Gastroesophageal sphincter (tissue), 4 donors: ENCODE results near the gene FHIP2A. TPM values are rescaled to one million over a fixed set of nuclear protein-coding genes. Genes with fewer than 3 reads are reported as not detected.
A peak's percentile ranks its signal among the peaks of the same experiment; 100 is the strongest.
"Not testable (repeated sequence)": the region's sequence is repeated elsewhere in the genome, so short reads cannot be mapped to it uniquely, and the experiment has no call there.

ENCODE experiments used
- ATAC-seq: fragments of 150-250 bp; one replicate; pipeline ENCODE4 v1.9.1; 2016; ENCODE audit warnings: mild to moderate bottlenecking, moderate library complexity
- H3K27ac ChIP-seq, 4 donors: fragments of 200-600 bp; sonication (generic) in 3 of 4; 1 replicate in 3 of 4; 2 replicates in 1 of 4; pipeline ENCODE4 v1.5.1; 2016 to 2019
- H3K27me3 ChIP-seq: fragments of 200-600 bp; sonication (generic); one replicate; pipeline ENCODE4 v1.5.1; 2019
- H3K36me3 ChIP-seq, 2 donors: fragments of 200-600 bp; sonication (generic); one replicate each; pipeline ENCODE4 v1.5.1; 2019; ENCODE audit warnings: control low read depth in 1 of 2
- H3K4me1 ChIP-seq, 3 donors: fragments of 200-600 bp; sonication (generic); 1 replicate in 2 of 3; 2 replicates in 1 of 3; pipeline ENCODE4 v1.5.1; 2016 to 2019; ENCODE audit warnings: control low read depth in 2 of 3
- H3K4me3 ChIP-seq, 2 donors: fragments of 200-600 bp; sonication (generic); one replicate each; pipeline ENCODE4 v1.5.1; 2019; ENCODE audit warnings: mild to moderate bottlenecking in 1 of 2, moderate library complexity in 1 of 2
- H3K9me3 ChIP-seq, 3 donors: fragments of 200-600 bp; sonication (generic); one replicate each; pipeline ENCODE4 v1.5.1; 2017 to 2019; ENCODE audit warnings: control low read depth in 2 of 3
- CTCF ChIP-seq, 4 experiments: fragments of 200-600 bp in 2 of 4; fragments of 450-650 bp in 2 of 4; sonication (generic) in 1 of 4; IDR thresholded peaks; one replicate each; pipeline ENCODE4 v1.5.1; 2017 to 2019; ENCODE audit warnings: antibody characterized with exemption in 4 of 4, mild to moderate bottlenecking in 2 of 4, moderate library complexity in 2 of 4
- EP300 ChIP-seq: sonication (generic); formaldehyde crosslinking; IDR thresholded peaks from one replicate; pipeline ENCODE4 v1.6.1; 2017; ENCODE audit warnings: antibody characterized with exemption, mild to moderate bottlenecking
- POLR2A ChIP-seq, 2 donors: fragments of 450-650 bp; IDR thresholded peaks; one replicate each; pipeline ENCODE4 v1.6.1; 2017; ENCODE audit warnings: antibody characterized with exemption in 2 of 2, mild to moderate bottlenecking in 2 of 2, moderate library complexity in 1 of 2
- POLR2AphosphoS5 ChIP-seq: sonication (generic); formaldehyde crosslinking; IDR thresholded peaks from one replicate; pipeline ENCODE4 v1.6.1; 2017; ENCODE audit warnings: antibody characterized with exemption
- WGBS, 2 donors: methylation state at CpG; one replicate each; pipeline ENCODE4 v1.1.5; 2018; ENCODE audit warnings: low coverage in 1 of 2; 5-methylcytosine and 5-hydroxymethylcytosine counted together
- total RNA-seq, 4 donors: library from RNA; depleted of rRNA; stranded (reverse); fragments of >200 nt; gene quantifications; one replicate each; pipeline ENCODE4 v1.1.0, GENCODE V29; 2016

Gene FHIP2A
- total RNA-seq = 10 to 100 TPM; 33.4 to 51.5 (median 35.9) TPM

- Histone ChIP-seq H3K9me3 (no peaks in the 10 kb centered on the region), H3K4me1 (peaks cover 8 to 42% (median 14%) of the 10 kb centered on the region in 3 donors), H3K36me3 (no peaks in the 10 kb centered on the region), H3K4me3 (peak within 1 kb of the TSS; percentile 68 to 96), H3K27me3 (no peaks in the 10 kb centered on the region), H3K27ac (peak within 1 kb of the TSS; percentile 81 to 99 (median 98))
- WGBS, 2 donors = 5 to 6% methylated on average over 7 to 16 of the region's 59 CpGs
- peak; percentile 21 to 77 (median 70) for TF ChIP-seq CTCF (IDR thresholded peaks at IDR 0.05)
- TF ChIP-seq POLR2A (IDR thresholded peaks at IDR 0.05) = peak; percentile 58 to 73
- TF ChIP-seq EP300 = no peak
- ATAC-seq = peak; percentile 95
These were observed at the start of gene FHIP2A for GRCh38 chr10:114821293-114821914. Gene FHIP2A, plus strand, starts transcription at chr10:114821780. Its CDS starts 299 bp downstream, at chr10:114822079.

DNA sequence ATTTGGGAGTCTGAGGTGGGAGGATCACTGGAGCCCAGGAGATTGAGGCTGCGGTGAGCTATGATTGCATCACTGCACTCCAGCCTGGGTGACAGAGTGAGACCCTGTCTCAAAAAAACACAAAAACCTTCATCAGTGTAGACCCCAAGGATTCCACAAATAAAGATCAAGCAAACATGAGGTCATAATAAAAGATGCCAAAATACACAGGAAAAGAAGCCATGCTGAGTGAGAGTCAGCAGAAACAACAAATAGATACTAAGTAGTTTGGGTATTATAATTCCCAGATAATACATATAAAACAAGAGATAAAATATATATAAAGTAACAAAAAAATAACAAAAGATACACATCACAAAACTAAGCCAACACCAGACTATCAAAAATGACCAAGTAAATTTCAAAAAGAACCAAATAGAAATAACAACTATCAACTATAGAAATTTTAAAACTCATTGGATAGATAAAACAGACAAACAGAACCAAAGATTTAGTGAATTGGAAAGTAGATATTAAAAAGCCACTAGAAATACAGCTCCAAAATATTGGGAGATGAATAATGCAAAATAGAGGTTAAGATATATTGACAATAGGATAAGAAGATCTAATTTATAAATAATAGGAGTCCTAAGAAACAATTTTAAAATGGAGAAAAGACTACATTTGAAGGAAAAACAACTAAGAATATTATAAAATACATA, 48.9 kb upstream of the FHIP2A start:
- WGBS, 2 donors = 89% methylated on average over 1 of the region's 1 CpG; no CpG with 5 or more reads in 1 of the 2 donors
- TF ChIP-seq POLR2AphosphoS5 (no peak), CTCF (IDR thresholded peaks at IDR 0.05) (no peak), POLR2A (IDR thresholded peaks at IDR 0.05) (no peak), EP300 (no peak)
- H3K9me3 ChIP-seq = no peaks in the 10 kb centered on the region

GRCh38 chr10:114773197-114773532, 48.4 kb upstream of the FHIP2A start:
- TF ChIP-seq POLR2AphosphoS5 (no peak), EP300 (no peak), CTCF (IDR thresholded peaks at IDR 0.05) (no peak), POLR2A (IDR thresholded peaks at IDR 0.05) (no peak)
- Histone ChIP-seq H3K4me1 (peaks cover 0 to 6% (median 0%) of the 10 kb centered on the region in 3 donors), H3K27ac (no peak overlapping the region), H3K9me3 (no peaks in the 10 kb centered on the region), H3K27me3 (no peaks in the 10 kb centered on the region), H3K4me3 (no peak overlapping the region), H3K36me3 (no peaks in the 10 kb centered on the region)
- no peak for ATAC-seq
- WGBS, 2 donors = 53 to 94% methylated on average over 3 of the region's 3 CpGs

More for the DNA sequence above, 48.9 kb upstream of the FHIP2A start:
- Histone ChIP-seq H3K4me1 (peaks cover 0 to 10% (median 2%) of the 10 kb centered on the region in 3 donors), H3K27me3 (peaks cover 3% of the 10 kb centered on the region), H3K27ac (no peak overlapping the region), H3K4me3 (no peak overlapping the region), H3K36me3 (no peaks in the 10 kb centered on the region)
- no peak for ATAC-seq

DNA sequence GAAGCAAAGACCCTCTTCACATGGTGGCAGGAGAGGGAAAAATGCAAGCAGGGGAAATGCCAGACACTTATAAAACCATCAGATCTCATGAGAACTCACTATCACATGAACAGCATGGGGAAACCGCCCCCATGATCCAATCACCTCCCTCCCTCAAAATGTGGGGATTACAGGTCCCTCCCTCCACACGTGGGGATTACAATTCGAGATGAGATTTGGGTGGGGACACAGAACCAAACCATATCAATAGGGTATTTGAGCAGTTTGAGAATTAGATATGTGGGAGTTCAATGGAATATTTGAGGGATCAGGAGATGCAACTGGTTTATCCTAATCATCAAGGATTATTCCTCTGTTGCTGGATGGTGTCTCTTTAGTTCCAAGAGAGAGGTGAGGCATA, 46.5 kb upstream of the FHIP2A start:
- H3K36me3 ChIP-seq, H3K27me3 ChIP-seq, H3K4me3 ChIP-seq, H3K27ac ChIP-seq, H3K9me3 ChIP-seq, ATAC-seq: not testable (repeated sequence)
- peaks cover 0 to 11% (median 0%) of the 10 kb centered on the region in 3 donors for H3K4me1 ChIP-seq
- 63 to 88% methylated on average over 3 of the region's 3 CpGs for WGBS, 2 donors

DNA sequence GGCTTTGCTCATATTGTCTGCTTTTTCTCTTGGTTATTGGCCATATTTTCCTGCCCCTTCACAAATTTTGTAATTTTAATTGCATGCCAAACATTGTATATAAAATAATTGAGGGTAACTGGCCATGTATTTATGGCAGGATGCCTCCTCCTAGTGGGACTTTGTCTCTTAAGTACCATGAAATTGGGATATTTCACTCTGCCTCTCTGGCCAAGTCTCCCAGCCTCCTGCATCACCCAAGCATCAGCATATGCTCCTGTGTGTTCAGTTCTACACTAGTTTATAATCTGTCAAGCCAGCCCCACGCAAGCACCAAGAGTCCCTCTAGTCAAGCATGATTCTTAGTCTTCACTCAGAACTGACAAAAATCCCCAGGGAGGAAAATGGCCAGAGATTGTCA, 44.2 kb upstream of the FHIP2A start:
- no peak for ATAC-seq
- peaks cover 0 to 19% (median 0%) of the 10 kb centered on the region in 3 donors for H3K4me1 ChIP-seq
- no peak overlapping the region for H3K4me3 ChIP-seq

More for the DNA sequence above, 44.2 kb upstream of the FHIP2A start:
- WGBS, 2 donors = 67% methylated on average over 1 of the region's 1 CpG; no CpG with 5 or more reads in 1 of the 2 donors
- TF ChIP-seq POLR2AphosphoS5 (no peak), CTCF (IDR thresholded peaks at IDR 0.05) (no peak), EP300 (no peak), POLR2A (IDR thresholded peaks at IDR 0.05) (no peak)
- no peaks in the 10 kb centered on the region for H3K9me3 ChIP-seq
- H3K27ac ChIP-seq = no peak overlapping the region
- no peaks in the 10 kb centered on the region for H3K27me3 ChIP-seq
- no peaks in the 10 kb centered on the region for H3K36me3 ChIP-seq
